ENCODE measurements around the gene SYF2. TPM values are rescaled to one million over a fixed set of nuclear protein-coding genes. Genes with fewer than 3 reads are reported as not detected.
"Not testable (repeated sequence)": the region's sequence is repeated elsewhere in the genome, so short reads cannot be mapped to it uniquely, and the experiment has no call there.

SYF2 gene
- total RNA-seq, 1 experiment from 2014 or later: 29.8 TPM

DNA sequence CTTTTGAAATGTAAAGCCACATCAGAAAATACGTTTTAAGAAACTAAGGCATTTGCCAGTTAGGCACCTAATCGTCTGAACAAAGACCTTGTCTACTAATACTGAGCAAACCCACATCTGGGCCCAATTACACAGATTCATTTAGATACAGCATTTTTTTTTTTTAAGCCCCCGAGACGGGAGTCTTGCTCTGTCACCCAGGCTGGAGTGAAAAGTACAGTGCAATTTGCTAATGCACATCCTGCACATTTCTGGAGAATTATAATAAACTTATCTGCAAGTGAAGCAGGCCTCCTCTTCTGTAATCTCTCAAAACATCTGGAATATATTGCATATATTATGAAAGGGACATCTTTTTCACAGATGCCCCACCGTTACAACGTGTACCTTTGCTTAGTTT is 11.6 kb upstream of the SYF2 start:
- H3K9ac ChIP-seq (ENCODE audit: low read length): no peak overlapping the region
- H3K27me3 ChIP-seq (ENCODE audit: low read length): no peaks in the 10 kb centered on the region
- H3K27ac ChIP-seq (ENCODE audit: low read length): no peak overlapping the region
- H3K4me2 ChIP-seq (ENCODE audit: low read length): 0 out of 2 replicates have a peak overlapping the region, but pooled peaks have one; percentile 82
- ChIA-PET CTCF (no interaction called here), POLR2A (ENCODE audit: unreplicated experiment) (no interaction called here)
- peaks cover 38% of the 10 kb centered on the region for H4K20me1 ChIP-seq (ENCODE audit: low read length)
- TF ChIP-seq EZH2 (IDR thresholded peaks at IDR 0.05; ENCODE audit: low read length, unreplicated experiment): no peak
- H3K9me2 ChIP-seq (replicated peaks; ENCODE audit: low read length): no peaks in the 10 kb centered on the region
- H3K4me1 ChIP-seq (ENCODE audit: insufficient read depth, low read length): peaks cover 35% of the 10 kb centered on the region
- H3K9me3 ChIP-seq (ENCODE audit: low read length): no peaks in the 10 kb centered on the region
- no peak for DNase-seq
- no peak overlapping the region for H2AFZ ChIP-seq (ENCODE audit: low read length)
- intact Hi-C loops (cut with micrococcal nuclease): no loop called here
- BruUV-seq (replicated peaks): no TSS peak
- peaks cover 8% of the 10 kb centered on the region for H3F3A ChIP-seq (ENCODE audit: low read length, unreplicated experiment)
- no peak overlapping the region for H3K4me3 ChIP-seq (ENCODE audit: low read length)
- peaks cover 50% of the 10 kb centered on the region for H3K79me2 ChIP-seq (ENCODE audit: low read length)
- ATAC-seq: no peak
- H3K36me3 ChIP-seq (ENCODE audit: low read depth, low read length): peaks cover 44% of the 10 kb centered on the region

DNA sequence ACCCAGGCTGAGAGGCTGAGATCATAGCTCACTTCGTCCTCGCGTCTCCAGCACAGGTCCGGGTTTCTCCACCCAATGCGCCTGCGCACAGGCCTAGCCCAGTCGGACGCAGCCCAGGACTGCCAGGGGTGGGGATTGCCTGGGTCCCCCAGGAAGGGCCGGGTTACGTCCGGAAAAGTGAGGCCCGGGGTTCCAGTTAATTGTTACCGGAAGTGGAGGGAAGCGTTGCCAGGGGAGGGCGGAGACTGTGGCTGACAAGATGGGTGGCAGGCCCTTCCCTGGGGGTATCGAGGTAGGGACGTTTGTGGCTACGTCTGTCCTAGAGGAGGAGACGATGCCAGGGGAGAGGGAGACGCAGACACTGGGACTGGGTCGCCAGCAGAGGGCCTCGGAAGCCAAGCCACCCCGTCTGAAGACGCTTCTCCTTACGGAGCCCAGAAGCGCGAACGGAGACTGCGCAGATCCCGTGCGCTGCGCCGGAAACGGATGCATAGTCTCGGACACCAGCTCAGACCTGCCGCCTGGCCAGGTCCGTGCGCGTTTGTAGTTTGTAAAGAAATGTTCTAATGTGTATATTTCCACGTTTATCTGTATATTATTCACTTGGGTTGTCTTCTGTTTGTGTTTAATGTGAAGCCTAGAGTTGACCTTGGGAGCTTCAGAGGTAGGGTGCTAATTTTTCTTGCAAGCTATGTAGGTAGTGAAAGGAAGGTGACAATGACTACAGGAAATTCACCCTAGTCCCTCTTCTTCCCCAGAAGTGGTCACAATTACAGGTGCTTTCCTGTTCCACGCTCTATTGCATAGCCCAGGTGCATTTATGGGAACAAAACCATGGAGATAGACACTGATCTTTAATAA is 7.6 kb upstream of the SYF2 start:
- peak; percentile 90 for DNase-seq
- Histone ChIP-seq H3K79me2 (ENCODE audit: low read length) (peaks cover 26% of the 10 kb centered on the region), H3K4me3 (ENCODE audit: low read length) (peak overlapping the region; percentile 68), H4K20me1 (ENCODE audit: low read length) (peaks cover 18% of the 10 kb centered on the region), H3K4me2 (ENCODE audit: low read length) (peak overlapping the region; percentile 85), H3K27me3 (ENCODE audit: low read length) (no peaks in the 10 kb centered on the region), H3K9me2 (replicated peaks; ENCODE audit: low read length) (no peaks in the 10 kb centered on the region), H3F3A (ENCODE audit: low read length, unreplicated experiment) (peaks cover 8% of the 10 kb centered on the region), H3K4me1 (ENCODE audit: insufficient read depth, low read length) (peaks cover 23% of the 10 kb centered on the region), H3K9ac (ENCODE audit: low read length) (peak overlapping the region; percentile 62), H3K36me3 (ENCODE audit: low read depth, low read length) (peaks cover 28% of the 10 kb centered on the region), H2AFZ (ENCODE audit: low read length) (peak overlapping the region; percentile 78), H3K9me3 (ENCODE audit: low read length) (no peaks in the 10 kb centered on the region), H3K27ac (ENCODE audit: low read length) (peak overlapping the region; percentile 71)
- TF ChIP-seq, protein P1, sequence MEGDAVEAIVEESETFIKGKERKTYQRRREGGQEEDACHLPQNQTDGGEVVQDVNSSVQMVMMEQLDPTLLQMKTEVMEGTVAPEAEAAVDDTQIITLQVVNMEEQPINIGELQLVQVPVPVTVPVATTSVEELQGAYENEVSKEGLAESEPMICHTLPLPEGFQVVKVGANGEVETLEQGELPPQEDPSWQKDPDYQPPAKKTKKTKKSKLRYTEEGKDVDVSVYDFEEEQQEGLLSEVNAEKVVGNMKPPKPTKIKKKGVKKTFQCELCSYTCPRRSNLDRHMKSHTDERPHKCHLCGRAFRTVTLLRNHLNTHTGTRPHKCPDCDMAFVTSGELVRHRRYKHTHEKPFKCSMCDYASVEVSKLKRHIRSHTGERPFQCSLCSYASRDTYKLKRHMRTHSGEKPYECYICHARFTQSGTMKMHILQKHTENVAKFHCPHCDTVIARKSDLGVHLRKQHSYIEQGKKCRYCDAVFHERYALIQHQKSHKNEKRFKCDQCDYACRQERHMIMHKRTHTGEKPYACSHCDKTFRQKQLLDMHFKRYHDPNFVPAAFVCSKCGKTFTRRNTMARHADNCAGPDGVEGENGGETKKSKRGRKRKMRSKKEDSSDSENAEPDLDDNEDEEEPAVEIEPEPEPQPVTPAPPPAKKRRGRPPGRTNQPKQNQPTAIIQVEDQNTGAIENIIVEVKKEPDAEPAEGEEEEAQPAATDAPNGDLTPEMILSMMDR (conservative IDR thresholded peaks at IDR 0.05; ENCODE audit: low read depth, low read length): peak; percentile 62
- no peak for TF ChIP-seq EZH2 (IDR thresholded peaks at IDR 0.05; ENCODE audit: low read length, unreplicated experiment)
- peak; percentile 89 for ATAC-seq
- ChIA-PET POLR2A (ENCODE audit: unreplicated experiment) (no interaction called here), CTCF (no interaction called here)
- BruUV-seq (replicated peaks): TSS peak; percentile 69
- intact Hi-C loops (cut with micrococcal nuclease): no loop called here

DNA sequence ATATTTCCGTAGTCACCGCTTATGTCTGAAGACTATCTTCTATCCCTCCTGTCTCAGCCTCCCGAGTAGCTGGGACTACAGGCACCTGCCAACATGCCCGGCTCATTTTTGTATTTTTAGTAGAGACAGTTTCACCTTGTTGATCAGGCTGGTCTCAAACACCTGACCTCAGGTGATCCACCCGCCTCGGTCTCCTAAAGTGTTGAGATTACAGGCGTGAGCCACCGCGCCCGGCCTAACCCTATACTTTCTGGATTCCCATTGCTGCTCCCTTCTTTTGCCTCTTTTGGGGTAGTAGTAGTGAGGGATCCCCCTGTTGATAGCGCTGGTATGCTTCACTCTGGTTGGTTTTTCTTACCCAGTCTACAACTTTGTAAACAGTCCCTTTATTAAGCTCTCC is 5.7 kb upstream of the SYF2 start:
- no peak for TF ChIP-seq EZH2phosphoT487 (IDR thresholded peaks at IDR 0.05; ENCODE audit: borderline replicate concordance, low read length)
- no peak for TF ChIP-seq EZH2 (IDR thresholded peaks at IDR 0.05; ENCODE audit: low read length, unreplicated experiment)
- TF ChIP-seq, protein P1 (conservative IDR thresholded peaks at IDR 0.05; ENCODE audit: low read depth, low read length): no peak
- Histone ChIP-seq H4K20me1 (ENCODE audit: low read length) (no peaks in the 10 kb centered on the region), H3K9ac (ENCODE audit: low read length) (no peak overlapping the region), H3K36me3 (ENCODE audit: low read depth, low read length) (peaks cover 9% of the 10 kb centered on the region; the same call in 1 of the 2 replicates), H3K9me3 (ENCODE audit: low read length) (no peaks in the 10 kb centered on the region), H3K27ac (ENCODE audit: low read length) (no peak overlapping the region), H3K4me3 (ENCODE audit: low read length) (no peak overlapping the region), H3K79me2 (ENCODE audit: low read length) (peaks cover 17% of the 10 kb centered on the region; the same call in 1 of the 2 replicates), H3K4me1 (ENCODE audit: insufficient read depth, low read length) (peaks cover 19% of the 10 kb centered on the region), H3K27me3 (ENCODE audit: low read length) (no peaks in the 10 kb centered on the region), H3K4me2 (ENCODE audit: low read length) (no peak overlapping the region), H3F3A (ENCODE audit: low read length, unreplicated experiment) (peaks cover 8% of the 10 kb centered on the region), H2AFZ (ENCODE audit: low read length) (no peak overlapping the region), H3K9me2 (replicated peaks; ENCODE audit: low read length) (no peaks in the 10 kb centered on the region)
- DNase-seq (no peak), ATAC-seq (no peak)
- intact Hi-C loops (cut with micrococcal nuclease): no loop called here
- CTCF ChIA-PET: no interaction called here
- POLR2A ChIA-PET (ENCODE audit: unreplicated experiment): no interaction called here
- BruUV-seq (replicated peaks): no TSS peak

DNA sequence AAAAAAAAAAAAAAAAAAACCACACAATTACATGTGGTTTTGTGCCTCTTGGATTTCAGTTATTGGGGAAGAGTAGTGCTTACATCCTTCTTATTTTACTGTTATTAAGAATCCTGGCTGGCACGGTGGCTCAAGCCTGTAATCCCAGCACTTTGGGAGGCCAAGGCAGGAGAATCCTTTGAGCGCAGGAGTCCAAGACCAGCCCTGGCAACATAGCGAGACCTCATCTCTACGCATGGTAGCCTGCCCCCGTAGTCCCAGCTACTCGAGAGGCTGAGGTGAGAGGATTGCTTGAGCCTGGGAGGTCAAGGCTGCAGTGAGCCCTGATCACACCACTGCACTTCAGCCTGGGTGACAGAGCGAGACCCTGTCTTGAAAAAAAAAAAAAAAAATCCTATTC is 4.0 kb upstream of the SYF2 start:
- H4K20me1 ChIP-seq (ENCODE audit: low read length); H3F3A ChIP-seq (ENCODE audit: low read length, unreplicated experiment); H3K4me3 ChIP-seq (ENCODE audit: low read length); H3K9me3 ChIP-seq (ENCODE audit: low read length); POLR2A ChIA-PET (ENCODE audit: unreplicated experiment); H3K36me3 ChIP-seq (ENCODE audit: low read depth, low read length); CTCF ChIA-PET; intact Hi-C loops (cut with micrococcal nuclease); H3K27ac ChIP-seq (ENCODE audit: low read length); H3K27me3 ChIP-seq (ENCODE audit: low read length); ATAC-seq; BruUV-seq (replicated peaks); H3K9me2 ChIP-seq (replicated peaks; ENCODE audit: low read length); H3K9ac ChIP-seq (ENCODE audit: low read length); DNase-seq; H3K4me2 ChIP-seq (ENCODE audit: low read length); H2AFZ ChIP-seq (ENCODE audit: low read length): not testable (repeated sequence)
- Histone ChIP-seq H3K4me1 (ENCODE audit: insufficient read depth, low read length) (peaks cover 27% of the 10 kb centered on the region), H3K79me2 (ENCODE audit: low read length) (peaks cover 28% of the 10 kb centered on the region)

DNA sequence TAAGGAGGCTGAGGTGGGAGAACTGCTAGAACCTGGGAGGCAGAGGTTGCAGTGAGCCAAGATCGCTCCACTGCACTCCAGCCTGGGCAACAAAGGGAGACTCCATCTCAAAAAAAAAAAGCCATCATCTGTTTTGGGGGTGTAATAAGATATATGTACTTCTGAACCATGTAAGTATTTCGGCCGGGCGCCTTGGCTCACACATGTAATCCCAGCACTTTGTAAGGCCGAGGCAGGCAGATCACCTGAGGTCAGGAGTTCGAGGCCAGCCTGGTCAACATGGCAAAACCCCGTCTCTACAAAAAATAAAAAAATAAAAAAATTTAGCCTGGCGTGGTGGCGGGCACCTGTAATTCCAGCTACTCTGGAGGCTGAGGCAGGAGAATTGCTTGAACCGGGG is 3.1 kb upstream of the SYF2 start:
- H2AFZ ChIP-seq (ENCODE audit: low read length); H3K4me3 ChIP-seq (ENCODE audit: low read length); H3K9me2 ChIP-seq (replicated peaks; ENCODE audit: low read length); H3K27ac ChIP-seq (ENCODE audit: low read length); H3K9me3 ChIP-seq (ENCODE audit: low read length); H4K20me1 ChIP-seq (ENCODE audit: low read length); H3K9ac ChIP-seq (ENCODE audit: low read length); H3K27me3 ChIP-seq (ENCODE audit: low read length); CTCF ChIA-PET; POLR2A ChIA-PET (ENCODE audit: unreplicated experiment); BruUV-seq (replicated peaks); DNase-seq; H3F3A ChIP-seq (ENCODE audit: low read length, unreplicated experiment); ATAC-seq; H3K4me2 ChIP-seq (ENCODE audit: low read length); H3K36me3 ChIP-seq (ENCODE audit: low read depth, low read length); intact Hi-C loops (cut with micrococcal nuclease): not testable (repeated sequence)
- peaks cover 26% of the 10 kb centered on the region for H3K4me1 ChIP-seq (ENCODE audit: insufficient read depth, low read length)
- peaks cover 35% of the 10 kb centered on the region for H3K79me2 ChIP-seq (ENCODE audit: low read length)
